ENCODE measurements around the gene HGS. TPM values are rescaled to one million over a fixed set of nuclear protein-coding genes. Genes with fewer than 3 reads are reported as not detected.
A peak's percentile ranks its signal among the peaks of the same experiment; 100 is the strongest.
"Not testable (repeated sequence)": the region's sequence is repeated elsewhere in the genome, so short reads cannot be mapped to it uniquely, and the experiment has no call there.

The HGS gene
- total RNA-seq, 1 donor from 2014 or later, result 50.5 TPM

DNA sequence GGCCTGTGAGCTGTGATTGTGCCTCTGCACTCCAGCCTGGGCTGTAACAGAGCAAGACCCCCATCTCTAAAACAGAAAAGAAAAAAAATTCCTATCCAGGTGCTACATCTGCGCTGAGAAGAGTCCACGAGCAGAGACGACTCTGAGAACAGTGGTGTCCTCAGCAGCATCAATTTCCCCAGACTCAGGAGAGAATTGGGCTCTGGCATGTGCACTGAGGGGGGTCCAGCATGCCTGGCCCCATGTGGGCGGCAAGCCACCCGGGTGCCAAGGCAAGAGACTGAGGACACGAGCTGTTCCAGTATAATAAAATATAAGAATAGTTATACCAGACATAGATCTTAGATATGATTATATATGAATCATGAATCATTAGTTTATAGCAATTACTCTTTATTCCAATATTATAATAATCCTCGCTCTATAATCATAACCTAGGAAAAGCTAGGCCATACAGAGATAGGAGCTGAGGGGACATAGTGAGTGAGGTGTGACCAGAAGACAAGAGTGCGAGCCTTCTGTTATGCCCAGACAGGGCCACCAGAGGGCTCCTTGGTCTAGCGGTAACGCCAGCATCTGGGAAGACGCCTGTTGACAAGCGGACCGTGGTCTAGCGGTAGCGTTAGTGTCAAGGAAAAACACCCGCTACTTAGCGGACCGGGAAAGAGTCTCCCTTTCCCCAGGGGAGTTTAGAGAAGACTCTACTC, 8.1 kb upstream of the HGS start:
- H3K27me3 ChIP-seq (ENCODE audit: low read depth); H3K4me3 ChIP-seq; DNase-seq; H3K4me1 ChIP-seq; H3K9me3 ChIP-seq (replicated peaks); H3K27ac ChIP-seq (replicated peaks); intact Hi-C loops (cut with micrococcal nuclease): not testable (repeated sequence)
- peaks cover 34% of the 10 kb centered on the region for H3K36me3 ChIP-seq
- TF ChIP-seq CTCF (IDR thresholded peaks at IDR 0.05; ENCODE audit: borderline replicate concordance), result peak; percentile 65

DNA sequence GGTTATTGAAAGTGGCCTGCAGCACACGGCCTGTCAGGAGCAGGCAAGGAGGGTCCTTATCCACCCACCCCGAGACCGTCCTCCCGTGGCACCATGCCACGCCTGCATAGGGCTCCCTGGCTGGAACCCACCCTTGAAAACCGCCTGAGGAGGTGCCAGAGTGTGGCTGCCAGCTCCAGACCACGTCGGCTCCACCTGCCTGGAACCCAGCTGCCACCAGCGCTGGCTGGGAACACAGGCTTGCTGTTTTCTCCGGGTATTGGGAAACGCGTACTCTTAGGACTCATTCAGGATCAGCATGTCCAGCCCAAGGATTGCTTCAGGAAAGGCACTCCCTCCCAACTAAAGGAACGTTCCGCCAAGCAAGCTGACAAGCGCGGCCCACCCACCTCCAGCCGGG, 6.9 kb upstream of the HGS start:
- intact Hi-C loops (cut with micrococcal nuclease), result no loop called here
- Histone ChIP-seq H3K27me3 (ENCODE audit: low read depth) (no peaks in the 10 kb centered on the region), H3K9me3 (replicated peaks) (no peaks in the 10 kb centered on the region), H3K36me3 (peaks cover 24% of the 10 kb centered on the region), H3K27ac (replicated peaks) (no peak overlapping the region), H3K4me1 (peaks cover 15% of the 10 kb centered on the region), H3K4me3 (no peak overlapping the region)
- no peak for TF ChIP-seq CTCF (IDR thresholded peaks at IDR 0.05; ENCODE audit: borderline replicate concordance)
- DNase-seq, result no peak

DNA sequence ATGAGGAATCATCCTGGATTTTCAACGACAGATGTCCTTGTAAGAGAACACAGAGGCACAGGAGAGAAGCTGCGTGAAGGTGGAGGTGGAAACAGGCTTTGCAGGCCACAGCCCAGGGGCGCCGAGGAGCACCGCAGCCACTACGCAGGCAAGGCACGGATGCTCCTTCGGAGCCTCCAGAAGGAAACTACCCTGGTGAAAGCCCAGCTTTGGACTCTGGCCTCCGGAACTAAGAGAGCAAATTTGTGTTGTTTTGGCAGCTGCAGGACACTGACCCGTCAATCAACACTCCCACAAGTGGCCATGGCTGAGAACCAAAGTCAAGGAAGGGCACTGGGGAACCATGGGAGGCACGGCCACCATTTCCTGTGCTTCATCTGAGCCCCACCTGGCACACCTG, 3.7 kb upstream of the HGS start:
- no peak for TF ChIP-seq CTCF (IDR thresholded peaks at IDR 0.05; ENCODE audit: borderline replicate concordance)
- no peak for DNase-seq
- Histone ChIP-seq H3K27ac (replicated peaks) (peak overlapping the region; percentile 45), H3K9me3 (replicated peaks) (no peaks in the 10 kb centered on the region), H3K36me3 (no peaks in the 10 kb centered on the region), H3K4me1 (peaks cover 45% of the 10 kb centered on the region), H3K27me3 (ENCODE audit: low read depth) (no peaks in the 10 kb centered on the region), H3K4me3 (no peak overlapping the region)
- intact Hi-C loops (cut with micrococcal nuclease), result no loop called here

DNA sequence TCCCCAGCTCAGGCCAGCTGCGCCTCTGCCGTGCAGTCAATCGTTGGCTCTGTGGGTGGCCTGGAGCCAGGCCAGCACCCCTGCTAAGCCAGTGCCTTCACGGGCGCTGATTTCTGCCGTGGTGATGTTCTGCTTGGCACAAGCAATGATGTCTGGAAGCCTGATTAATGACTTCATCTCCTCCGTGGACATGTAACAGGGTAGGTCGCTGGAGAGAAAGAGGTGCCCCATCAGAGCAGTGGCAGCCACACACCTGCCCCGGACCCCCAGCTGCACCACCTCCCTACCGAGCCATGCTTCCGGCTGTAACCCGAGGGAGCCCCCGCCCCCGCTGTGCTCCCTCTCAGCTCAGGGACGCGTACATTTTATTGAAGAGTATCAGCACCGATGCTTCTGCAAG, 2.1 kb upstream of the HGS start:
- peaks cover 12% of the 10 kb centered on the region for H3K36me3 ChIP-seq
- H3K27me3 ChIP-seq (ENCODE audit: low read depth), result no peaks in the 10 kb centered on the region
- TF ChIP-seq CTCF (IDR thresholded peaks at IDR 0.05; ENCODE audit: borderline replicate concordance), result no peak
- H3K4me3 ChIP-seq, result no peak overlapping the region
- no peak overlapping the region for H3K27ac ChIP-seq (replicated peaks)
- no peak for DNase-seq
- H3K4me1 ChIP-seq, result peaks cover 56% of the 10 kb centered on the region
- intact Hi-C loops (cut with micrococcal nuclease), result no loop called here
- no peaks in the 10 kb centered on the region for H3K9me3 ChIP-seq (replicated peaks)

DNA sequence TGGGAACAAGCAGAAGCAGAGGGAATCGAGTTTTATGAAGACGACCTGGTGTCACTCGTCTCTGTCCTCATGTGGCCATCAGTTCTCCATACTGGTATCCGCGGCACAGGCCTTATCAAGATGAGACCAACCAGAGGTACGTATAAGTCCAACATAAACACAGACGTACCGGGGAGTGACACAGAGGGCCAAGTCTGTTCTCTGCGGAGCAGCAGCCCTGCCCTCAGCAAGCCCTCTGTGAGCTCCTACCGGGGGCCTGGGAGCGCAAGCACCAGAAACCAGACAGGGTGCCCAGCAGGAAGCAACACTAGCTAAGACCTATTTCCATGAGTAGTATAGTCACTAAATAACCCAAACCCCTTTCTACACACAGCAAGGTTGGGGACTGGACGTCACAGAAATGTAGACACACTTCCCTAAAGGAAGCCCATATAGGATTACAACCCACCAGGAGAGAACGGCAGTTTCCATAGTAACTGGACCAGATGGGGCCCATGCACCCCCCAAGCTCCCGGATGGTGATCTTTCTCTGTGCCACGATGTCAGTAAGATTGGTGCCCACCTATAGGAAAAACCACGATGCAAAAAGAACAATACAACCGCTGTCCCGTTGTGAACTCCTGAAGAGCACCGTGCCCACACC, 1.1 kb upstream of the HGS start:
- no peak for TF ChIP-seq CTCF (IDR thresholded peaks at IDR 0.05; ENCODE audit: borderline replicate concordance)
- Histone ChIP-seq H3K9me3 (replicated peaks) (no peaks in the 10 kb centered on the region), H3K27me3 (ENCODE audit: low read depth) (no peaks in the 10 kb centered on the region), H3K4me1 (peaks cover 56% of the 10 kb centered on the region), H3K36me3 (peaks cover 22% of the 10 kb centered on the region), H3K4me3 (peak overlapping the region; percentile 96), H3K27ac (replicated peaks) (peak overlapping the region; percentile 92)
- no peak for DNase-seq
- intact Hi-C loops (cut with micrococcal nuclease), result no loop called here

All from left ventricle myocardium inferior (tissue), 1 donor.